Colon (tissue), 2 donors: Measurements from ENCODE around the gene TUBGCP2.

Experiments used
- FAIRE-seq: peaks from 2 replicates; lab custom pipeline; 2012; peaks lifted over from hg19 to GRCh38; lab: Jason Lieb, UNC
- donor health status: control.
- donor health status: control.

Gene TUBGCP2

GRCh38 chr10:133299738-133300137 is 8.9 kb downstream of the TUBGCP2 start:
- no peak for FAIRE-seq

DNA sequence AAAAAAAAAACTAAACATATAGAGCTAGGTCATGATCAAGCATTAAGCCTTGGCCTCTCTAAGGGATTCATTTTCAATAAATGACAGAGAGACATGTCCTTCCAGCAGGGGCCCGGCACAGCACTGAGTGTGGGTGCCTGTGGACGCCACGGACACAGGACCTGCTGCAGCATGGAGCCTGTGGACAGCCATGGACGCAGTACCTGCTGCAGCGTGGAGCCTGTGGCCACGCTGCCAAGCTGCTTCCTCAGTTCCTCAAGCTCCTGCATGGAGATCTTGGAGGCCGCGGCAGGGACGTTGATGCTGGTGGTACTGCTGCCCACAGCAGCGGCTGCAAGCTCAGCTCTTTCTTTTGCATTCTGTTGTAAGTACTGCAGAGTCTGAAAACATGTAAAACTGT is 9.4 kb downstream of the TUBGCP2 start:
- no peak for FAIRE-seq

- no peak for FAIRE-seq
Measured at GRCh38 chr10:133298466-133298865, 10.2 kb downstream of the TUBGCP2 start.

GRCh38 chr10:133297504-133297903 is 11.2 kb downstream of the TUBGCP2 start:
- no peak for FAIRE-seq

DNA sequence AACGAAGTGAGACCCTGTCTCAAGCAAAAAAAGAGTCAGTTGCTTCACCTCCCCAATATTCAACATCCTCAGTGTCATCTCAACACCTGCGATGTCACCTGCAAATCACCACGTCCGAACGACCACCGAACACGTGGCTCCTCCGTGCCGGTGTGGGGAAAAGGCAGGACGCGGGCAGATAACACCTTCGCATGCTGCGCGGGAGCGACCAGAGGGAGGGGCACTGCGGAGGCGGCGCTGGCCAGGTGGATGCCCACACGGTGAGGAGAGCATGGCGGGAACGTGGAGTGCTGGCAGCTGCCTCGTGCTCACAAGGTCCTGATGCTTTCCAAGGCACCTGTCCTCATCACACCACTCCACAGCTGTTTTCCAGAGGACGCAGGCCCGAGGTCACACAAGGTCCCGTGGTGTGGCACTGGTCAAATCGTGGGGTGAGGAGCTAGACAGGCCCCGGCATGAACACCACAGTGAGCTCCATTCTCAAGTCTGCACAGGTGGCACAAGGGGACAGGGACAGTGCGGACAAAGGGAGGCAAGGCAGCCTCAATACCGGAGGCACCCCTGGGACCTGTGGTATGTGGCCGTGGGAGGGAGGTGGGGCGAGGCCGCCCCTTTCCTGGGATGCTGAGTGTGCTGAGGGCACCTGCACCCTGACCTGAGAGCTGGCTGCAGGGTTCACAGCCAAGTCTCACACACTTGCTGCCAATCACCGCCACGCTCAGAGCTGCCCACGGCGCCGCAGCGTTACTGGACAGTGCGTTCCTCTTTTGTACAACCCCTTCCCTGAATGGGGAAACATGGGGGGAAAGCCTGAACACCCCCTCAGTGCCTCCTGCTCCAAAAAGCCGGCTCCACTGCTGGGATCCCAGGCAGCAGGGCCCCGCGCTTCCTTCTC is 13.0 kb downstream of the TUBGCP2 start:
- FAIRE-seq, result no peak

- no peak for FAIRE-seq
Measured at GRCh38 chr10:133294189-133294588, 14.5 kb downstream of the TUBGCP2 start.

DNA sequence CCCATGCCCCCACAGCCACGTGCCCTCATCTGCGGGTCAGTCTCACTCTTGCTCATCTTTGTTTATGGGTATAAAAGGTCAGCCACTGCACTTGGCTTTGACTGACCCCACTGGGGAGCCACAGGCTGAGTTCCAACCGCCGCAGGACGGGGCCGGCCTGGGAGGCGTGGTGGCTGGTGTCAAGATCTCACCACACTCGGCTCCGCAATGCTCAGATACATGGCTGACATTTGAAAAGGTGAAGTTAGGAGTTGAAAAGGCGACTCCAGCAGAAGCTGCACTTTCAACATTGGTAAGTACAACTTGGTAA is 14.9 kb downstream of the TUBGCP2 start:
- FAIRE-seq, result no peak

DNA sequence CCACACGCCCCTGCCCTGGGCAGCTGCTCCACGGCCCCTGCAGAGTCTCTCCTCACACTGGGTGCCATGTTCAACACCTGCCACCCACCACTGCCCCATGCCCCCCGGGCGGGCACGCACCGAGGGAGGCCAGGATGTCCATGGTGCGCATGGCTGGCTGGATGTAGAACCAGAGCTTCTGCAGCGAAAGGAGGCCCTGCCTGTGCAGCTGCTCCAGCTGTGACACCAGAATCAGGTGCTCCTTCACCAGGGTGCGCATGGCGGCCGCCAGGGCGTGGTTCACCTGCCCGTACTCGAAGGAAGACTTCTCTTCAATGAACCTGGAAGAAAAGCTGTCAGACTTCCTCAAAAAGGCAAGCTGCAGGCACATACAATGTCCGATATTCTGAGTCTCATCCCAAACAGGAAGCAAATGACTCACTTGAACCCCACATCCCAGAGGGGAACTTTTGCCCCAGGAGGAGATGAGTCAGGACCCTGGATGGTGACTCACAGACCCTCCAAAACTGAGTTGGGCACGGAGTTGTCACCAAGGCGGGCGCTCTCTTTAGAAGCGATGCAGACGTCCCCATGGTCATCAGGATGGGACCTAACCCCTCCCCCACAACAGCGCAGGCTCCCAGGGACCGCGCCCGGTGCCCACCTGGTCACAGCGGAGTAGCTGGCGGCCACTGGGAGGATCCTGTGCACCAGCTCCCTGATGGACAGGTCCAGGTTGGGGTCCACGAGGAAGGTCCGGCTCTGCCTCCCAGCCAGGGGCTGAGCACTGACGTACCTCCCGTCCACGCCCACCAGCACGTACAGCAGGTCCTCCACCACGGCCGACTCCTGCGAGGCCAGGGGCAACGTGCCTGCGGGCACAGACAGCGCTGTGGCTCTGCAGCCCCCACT is 15.5 kb downstream of the TUBGCP2 start:
- no peak for FAIRE-seq

- no peak for FAIRE-seq
Measured at GRCh38 chr10:133289761-133290160, 18.9 kb downstream of the TUBGCP2 start.

- FAIRE-seq, result no peak
Measured at GRCh38 chr10:133287832-133288500, 20.7 kb downstream of the TUBGCP2 start.

DNA sequence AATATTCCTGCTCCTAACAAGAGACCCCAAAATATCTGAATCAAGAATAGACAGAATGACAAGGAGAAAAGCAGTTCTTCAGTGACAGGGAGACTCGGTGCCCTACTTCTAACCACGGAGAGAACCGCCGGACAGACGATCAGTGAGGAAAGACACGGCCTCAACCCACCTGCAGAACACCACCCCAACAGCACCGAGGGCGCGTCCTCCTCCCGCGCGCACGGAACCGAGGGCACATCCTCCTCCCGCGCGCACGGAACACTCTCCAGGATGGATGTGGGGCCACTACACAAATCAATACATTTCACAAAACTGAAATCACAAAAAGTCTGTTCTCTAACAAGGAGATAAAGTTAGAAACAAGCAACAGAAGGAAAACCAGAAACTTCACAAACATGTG is 22.3 kb downstream of the TUBGCP2 start:
- FAIRE-seq, result no peak

- no peak for FAIRE-seq
Measured at GRCh38 chr10:133285217-133285616, 23.5 kb downstream of the TUBGCP2 start.

- no peak for FAIRE-seq
Measured at GRCh38 chr10:133283931-133284330, 24.7 kb downstream of the TUBGCP2 start.

GRCh38 chr10:133282846-133283390 is 25.8 kb downstream of the TUBGCP2 start:
- FAIRE-seq, result no peak

DNA sequence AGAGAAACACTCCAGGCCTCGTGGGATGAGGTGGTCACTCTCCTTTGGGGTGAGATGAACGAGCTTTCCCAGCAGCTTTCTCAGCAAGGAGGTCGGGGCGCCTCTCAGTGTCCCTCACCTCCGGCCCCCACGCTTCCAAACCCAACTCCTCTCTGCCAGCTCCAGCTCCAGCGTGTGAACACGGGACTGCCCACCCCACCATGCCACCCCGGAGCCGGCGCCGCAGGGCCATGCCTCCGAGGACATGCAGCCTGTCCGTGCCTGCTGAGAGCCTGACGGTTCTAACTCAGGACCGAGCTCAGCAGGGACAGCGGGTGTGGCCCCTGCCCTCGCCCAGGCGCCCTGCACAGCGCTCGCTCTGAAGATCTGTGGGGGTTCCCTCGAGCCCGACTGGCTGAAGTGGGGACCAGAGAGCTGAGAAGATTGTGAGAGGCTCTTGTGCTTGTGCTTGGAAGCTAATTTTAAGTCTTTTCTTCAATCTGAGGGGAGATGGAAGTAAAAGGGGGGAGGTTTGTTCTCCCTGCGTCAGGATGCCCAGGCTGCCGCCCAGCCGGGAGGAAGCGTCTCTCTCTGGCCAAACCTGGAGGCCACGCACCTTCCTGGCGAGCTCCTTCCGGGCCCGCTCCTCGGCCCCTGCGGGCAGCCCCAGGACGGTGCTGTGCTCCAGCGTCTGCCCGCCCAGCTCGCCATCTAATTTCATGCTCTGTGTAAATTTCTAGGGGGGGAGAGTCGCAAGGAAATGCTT is 26.9 kb downstream of the TUBGCP2 start:
- no peak for FAIRE-seq

GRCh38 chr10:133281084-133281483 is 27.6 kb downstream of the TUBGCP2 start:
- FAIRE-seq, result no peak

DNA sequence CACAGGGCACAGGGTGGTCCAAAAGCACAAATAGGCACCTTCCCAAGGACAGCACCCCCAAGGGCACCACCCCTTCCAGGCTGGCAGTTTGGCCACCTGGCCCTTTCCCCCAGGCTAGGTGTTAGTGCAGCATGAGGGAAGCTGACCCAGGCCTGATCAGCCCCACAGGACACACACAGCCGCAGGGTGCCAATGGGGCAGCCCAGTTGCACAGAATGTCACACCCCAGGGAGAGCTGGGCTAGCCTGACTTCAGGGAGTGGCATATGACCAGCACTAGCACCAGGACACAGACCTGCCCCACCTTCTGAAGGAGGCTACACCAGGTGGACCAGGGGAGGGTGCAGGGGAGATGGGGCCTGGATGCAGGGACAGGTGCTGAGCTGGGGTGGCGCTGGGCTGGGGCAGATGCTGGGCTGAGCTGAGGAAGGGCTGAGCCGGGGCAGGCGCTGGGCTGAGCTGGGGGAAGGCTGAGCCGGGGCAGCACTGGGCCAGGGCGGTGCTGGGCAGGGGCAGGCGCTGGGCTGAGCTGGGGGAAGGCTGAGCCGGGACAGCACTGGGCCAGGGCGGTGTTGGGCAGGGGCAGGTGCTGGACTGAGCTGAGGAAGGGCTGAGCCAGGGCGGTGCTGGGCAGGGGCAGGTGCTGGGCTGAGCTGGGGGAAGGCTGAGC is 28.1 kb downstream of the TUBGCP2 start:
- no peak for FAIRE-seq

DNA sequence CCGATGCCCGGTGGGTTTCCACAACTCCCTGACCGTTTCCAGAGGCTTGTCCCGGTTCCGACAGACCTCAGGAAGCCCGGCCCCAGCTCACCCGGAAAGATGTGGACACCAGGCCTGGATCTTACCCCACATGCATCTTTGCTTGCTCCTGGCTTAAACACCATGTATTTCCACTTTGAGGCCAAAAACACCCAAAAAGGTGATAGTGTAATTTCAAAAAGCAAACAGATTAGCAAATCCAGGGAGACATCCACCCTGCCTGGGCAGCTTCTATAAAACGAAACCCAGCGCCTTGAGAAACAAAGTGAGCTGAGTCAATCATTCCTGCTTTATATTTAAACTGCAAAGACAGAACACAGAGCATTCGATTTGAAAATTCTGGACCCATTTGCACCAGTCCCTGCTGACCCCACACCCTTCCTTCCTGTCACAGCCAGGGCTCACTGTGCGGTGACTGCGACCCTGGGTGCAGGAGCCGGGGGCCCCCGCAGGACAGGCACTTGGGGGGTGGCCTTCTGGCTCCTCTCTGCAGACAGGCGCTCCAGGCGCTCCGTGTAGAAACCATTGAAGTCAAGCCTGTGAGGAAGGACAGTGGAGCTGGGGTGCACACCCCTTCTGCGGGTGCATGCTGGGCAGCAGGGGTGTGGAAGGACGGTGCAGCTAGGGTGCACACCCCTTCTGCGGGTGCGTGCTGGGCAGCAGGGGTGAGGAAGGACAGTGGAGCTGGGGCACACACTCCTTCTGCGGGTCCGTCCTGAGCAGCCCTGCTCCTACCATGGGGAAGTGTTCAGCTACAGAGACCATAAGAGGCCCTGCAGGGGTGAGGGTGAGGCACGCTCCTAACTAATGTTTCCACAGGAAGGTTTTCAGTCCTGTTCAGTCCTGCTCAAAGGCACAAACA is 29.1 kb downstream of the TUBGCP2 start:
- no peak for FAIRE-seq

DNA sequence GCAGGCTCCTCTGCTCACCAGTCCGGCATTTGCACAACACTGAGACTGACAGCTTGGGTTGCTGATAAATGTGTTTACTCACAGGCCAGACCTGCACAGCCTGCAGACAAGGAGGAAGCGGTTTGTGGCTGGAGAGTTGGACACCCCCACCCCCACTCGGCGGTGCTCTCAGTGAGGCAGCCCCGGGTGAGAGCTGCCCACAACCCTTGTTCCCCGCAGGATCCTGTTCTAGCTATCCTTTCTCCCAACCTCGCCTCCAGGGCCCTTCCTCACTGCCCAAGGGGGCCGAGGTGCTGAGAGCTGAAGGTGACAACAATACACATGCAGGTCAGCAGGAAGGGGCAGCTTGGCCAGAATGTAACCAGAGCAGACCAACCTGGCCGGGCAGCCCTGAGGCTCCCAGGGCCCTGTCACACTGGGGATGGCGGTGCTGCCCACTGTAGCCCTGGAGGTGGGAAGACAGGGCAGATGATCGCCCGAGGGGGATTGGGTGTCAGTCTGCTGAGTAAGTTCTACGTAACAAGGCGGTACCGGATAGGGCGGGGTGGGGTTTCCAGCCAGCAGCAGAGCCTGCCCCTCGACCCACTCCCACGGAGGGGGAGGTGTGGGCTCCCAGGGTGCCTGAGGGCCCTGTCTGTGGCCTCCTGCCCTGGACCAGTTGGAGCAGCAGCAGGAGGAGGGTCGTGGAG is 30.0 kb downstream of the TUBGCP2 start:
- no peak for FAIRE-seq
